NB4 (cell line): ENCODE measurements around the gene CEP135.

Experiments
- CTCF ChIP-seq: IDR thresholded peaks from one replicate; pipeline ENCODE4 v1.5.1; 2012; ENCODE audit warnings: low read depth, low read length
- MAX ChIP-seq: IDR thresholded peaks from 2 replicates; pipeline ENCODE4 v1.6.1; 2011; ENCODE audit warnings: low read depth, low read length
- POLR2A ChIP-seq: IDR thresholded peaks from 2 replicates; pipeline ENCODE4 v1.6.1; 2011; ENCODE audit warnings: mild to moderate bottlenecking; ENCODE audit not compliant: insufficient read length; ENCODE audit errors: extremely low read depth

GRCh38 chr4:56060036-56060435 is 111.3 kb downstream of the CEP135 start:
- TF ChIP-seq CTCF (no peak), POLR2A (no peak), MAX (no peak)
